Activated CD4-positive, alpha-beta T cell treated with anti-CD3 and anti-CD28 coated beads for 4 hours (primary cell): ENCODE results near the gene PDE1C.

Experiments used
- DNase-seq, 2 donors: peaks; one replicate each; pipeline ENCODE4 v3.0.0-alpha.2; 2020

Gene PDE1C

DNA sequence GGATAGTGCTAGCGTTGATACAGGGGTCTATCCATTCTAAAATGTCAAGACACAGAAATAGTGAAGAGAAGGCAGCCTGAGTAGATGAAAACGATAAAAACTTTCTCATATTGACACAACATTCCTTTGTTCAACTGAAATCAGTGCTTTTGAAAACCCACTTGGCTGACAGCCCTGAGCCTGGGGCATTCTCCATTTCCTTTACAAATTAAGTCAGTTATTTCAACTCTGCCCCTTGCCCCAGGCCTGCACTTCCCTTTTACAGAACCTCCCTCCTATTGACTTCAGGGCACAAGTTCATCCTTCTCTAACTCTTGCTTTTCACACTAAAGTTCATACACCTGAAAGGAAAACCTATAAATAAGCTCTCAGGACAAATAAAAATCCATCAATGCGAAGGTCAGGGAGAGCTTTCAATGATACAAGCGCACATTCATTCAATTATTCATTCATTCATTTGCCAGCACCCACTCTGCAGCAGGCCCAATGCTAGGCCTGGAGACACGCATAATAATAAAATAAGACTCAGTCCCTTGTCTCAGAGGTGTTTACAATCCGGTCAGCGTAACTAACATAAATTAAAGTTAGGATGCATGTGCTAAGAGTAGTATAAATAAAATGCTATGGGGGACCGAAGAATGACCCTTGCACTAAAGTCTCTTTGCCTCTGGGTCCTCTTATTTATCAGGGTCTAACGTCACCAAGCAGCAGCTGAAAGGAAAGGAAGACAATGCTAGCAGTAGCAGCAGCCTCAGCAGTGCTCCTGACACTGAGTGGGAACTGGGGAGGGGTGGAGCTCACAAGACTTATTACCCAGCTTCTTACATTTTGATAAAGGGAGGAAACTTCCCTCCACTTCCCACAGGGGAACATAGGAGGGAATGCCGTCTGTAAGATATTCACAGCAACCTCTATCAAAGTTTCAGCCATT, 134.8 kb downstream of the PDE1C start:
- no peak for DNase-seq

DNA sequence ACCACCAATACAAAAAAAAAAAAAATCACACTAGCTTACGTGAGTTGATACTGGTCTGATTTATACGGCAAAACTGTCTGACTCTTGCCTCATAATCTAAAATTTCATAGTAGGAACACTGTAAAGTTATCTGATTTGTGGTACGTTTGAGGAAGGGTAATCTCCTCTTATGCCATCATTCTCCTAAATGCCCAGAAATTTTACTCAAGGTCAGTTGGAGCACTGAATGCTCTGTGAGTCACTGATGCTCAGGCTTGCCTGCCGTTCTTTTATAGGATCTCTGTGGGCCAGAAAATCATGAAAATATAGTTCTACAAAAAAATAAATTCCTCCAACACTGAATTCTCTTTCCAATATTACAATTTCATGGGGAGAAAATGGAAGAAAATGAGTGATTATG, 135.7 kb downstream of the PDE1C start:
- no peak for DNase-seq

DNA sequence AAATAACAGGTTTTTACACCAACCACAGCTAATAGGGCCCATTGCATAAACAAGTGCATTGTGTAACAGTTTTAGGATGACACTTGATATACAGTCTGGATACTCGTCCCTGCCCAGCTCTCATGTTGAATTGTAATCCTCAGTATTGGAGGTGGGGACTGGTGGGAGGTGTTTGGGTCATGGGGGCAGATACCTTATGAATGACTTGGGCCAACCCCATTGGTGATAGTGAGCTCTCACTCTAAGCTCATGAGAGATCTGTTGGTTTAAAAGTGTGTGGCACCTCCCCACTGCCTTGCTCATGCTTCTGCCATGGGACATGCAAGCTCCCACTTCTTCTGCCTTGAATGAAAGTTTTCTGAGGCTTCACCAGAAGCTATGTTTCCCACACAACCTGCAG, 136.7 kb downstream of the PDE1C start:
- DNase-seq, result no peak

DNA sequence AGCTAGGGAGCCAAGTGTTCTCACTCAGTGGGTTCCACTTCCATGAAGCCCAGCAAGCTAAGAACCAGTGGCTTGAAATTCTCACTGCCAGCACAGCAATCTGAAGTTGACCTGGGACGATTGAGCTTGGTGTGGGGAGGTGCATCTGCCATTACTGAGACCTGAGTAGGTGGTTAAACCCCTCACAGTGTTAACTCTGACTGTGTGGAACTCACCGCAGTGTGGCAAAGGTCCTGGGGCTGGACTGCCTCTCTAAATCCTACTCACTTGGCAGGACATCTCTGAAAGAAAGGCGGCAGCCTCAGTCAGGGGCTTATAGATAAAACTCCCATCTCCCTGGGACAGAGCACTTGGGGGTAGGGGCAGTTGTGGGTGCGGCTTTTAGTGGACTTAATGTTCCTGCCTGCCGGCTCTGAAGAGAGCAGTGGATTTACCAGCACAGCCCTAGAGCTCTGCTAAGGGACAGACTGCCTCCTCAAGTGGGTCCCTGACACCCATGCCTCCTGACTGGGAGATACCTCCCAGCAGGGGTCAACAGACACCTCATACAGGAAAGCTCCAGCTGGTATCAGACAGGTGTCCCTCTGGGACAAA, 143.1 kb downstream of the PDE1C start:
- DNase-seq, result no peak

DNA sequence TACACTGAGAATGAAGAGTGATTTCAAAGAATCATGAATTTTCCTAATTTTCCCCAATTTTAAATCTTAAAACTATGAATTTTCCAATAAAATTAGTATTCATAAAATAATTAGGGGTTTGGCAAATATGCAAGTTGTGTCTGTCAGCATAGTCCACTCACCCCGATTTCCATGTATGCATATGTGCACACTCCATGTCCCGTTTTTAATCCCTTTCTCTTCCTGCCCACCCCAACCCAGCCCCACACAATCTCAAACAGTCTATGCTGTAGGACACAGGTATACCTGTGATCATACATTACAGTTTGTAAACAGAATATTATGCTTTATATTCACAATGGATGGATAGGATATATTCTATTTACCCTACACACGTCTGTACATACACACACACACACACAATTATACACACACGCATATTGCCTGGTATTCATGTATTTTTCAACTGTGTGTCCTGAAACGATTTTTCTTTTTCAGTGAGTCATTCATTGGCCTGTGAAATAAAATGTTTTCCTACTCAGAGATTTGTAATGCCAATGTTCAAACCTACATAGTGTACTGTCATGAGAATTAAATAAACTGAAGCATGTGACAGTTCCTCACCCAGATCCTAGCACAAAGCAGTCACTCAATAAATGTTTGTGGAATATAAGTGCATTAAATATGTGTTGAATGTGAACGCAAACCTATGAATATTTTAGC, 144.3 kb downstream of the PDE1C start:
- DNase-seq, result no peak

DNA sequence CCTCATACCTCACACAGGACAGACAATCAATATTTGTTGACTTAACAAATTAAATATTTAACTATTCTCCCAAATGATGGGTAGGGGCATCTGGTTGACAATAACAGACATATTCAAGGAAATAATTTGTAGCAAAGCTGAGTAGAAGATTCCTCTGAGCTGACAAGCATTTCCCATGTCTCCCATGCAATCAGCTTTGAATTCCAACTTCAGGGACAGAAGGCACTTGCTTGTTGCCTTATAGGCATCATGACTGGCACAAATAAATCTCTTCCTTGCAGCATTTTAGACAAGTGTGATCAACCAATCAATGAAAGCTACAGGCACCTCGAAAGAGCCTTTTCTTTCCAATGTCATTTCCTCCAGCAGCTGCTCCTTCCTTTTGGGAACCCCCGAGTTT, 146.0 kb downstream of the PDE1C start:
- no peak for DNase-seq

DNA sequence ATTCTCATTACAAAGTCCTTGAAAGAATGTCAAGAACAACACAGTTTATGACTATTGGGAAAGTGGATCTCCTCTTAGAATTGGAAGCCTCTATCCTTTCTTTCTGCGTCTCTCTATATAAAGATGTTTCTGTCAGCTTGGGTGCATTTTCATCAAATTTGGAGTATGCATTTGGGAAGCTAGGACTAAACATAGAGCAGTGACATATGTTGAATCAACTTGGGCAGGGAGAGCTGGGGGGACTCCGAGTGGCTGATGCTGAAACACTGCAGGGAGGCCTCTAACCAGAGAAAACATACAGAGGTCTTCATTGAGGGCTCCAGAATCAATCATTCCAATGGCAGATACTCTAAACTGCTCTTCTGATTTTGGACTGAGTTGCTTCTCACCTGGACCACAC, 147.4 kb downstream of the PDE1C start:
- no peak for DNase-seq

DNA sequence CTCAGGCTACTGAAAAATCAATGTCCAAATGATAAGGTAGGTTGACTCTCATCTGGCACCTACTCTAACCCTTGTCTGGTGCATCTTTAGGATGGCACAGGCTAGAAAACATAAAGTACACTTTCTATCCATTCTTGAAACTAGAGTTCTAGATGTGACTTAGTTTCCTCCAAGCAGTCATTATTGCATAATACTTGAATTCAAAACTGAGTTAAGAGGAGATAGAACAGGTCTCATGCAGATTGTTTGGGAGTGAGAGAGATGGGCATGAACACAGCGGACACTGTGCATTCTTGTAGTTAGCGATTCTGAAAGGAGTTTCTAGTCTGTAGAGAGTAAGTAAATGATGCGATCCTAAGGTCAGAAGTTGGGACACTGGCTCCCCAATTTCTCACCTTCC, 149.2 kb downstream of the PDE1C start:
- no peak for DNase-seq

DNA sequence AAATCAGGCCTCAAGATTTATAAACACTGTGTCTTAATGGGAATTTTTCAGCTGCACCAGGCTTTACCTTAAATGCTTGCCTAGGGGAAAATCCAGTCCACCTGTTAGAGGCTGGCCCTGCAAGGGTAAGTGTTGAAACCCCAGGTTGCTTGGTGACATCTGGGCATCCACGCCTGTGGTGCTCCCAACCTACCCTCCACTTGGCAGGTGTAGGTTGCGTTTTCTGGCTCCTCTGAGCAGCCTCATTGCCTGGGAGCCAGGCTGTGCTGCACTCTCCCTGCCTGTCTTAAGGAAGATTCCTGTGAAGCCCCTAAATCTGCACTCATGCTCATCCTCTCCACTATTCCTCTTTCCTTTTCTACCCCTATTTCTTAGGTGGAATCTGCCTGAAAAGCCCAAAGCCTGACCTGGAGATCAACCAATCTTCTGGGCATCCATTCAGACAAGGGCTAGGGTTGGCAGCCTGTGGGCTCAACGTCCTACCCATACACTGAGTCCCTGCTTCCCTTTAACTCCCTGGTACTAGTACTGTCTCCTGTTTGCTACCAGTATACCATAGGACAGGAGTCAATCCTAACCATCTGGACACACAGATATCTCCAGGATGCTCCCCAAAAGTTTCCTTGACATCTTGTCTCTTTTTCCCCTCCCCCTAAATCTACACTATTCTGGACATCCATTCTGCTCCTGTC, 150.4 kb downstream of the PDE1C start:
- no peak for DNase-seq

DNA sequence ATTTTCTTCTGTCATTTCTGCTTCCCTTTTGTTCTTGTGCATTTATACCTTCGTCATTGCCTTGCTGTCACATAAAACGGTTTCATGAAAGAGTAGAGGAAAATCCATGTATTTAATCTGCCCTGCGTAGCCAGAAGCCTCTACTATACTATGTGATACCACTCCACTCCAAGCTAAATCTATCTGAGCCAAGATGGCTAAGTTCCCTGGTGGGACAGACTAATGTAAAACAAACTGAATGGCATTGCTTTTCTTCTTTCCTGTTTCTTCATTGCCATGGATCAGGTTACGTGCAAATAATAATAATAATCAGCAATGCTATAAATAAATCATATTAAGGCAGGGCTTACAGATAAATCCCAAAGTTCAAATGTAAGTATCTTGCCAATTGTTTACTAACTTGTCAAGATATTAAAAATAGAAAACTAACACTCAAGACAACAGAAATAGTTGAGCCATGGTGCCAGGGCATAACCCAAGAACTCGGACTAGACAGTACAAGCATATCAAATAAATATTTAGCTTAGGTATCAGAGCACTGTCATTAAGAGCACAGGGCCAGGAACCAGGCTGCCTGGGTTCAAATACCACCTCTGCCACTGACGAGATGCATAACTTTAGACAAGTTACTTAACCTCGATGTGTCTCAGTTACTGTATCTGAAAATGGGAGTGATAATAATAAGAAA, 151.4 kb downstream of the PDE1C start:
- DNase-seq, result no peak

DNA sequence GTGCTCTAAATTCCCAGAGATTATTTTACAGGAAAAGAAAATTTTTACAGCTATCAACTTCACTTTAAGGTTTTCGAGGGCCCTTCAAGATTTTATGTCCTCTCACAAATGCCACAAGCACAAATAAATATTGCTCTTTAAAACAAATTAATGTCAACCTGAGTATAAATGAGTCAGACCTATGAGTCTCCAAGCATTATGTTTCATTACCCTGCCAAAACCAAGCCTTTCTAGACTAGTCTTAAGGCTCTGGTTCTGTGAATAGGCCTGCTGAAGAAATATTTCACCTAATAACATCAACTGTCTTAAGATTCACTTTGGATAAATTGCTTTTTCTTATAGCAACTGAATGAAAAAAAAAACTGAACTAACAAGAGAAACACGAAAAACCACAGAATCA, 153.0 kb downstream of the PDE1C start:
- DNase-seq, result no peak

DNA sequence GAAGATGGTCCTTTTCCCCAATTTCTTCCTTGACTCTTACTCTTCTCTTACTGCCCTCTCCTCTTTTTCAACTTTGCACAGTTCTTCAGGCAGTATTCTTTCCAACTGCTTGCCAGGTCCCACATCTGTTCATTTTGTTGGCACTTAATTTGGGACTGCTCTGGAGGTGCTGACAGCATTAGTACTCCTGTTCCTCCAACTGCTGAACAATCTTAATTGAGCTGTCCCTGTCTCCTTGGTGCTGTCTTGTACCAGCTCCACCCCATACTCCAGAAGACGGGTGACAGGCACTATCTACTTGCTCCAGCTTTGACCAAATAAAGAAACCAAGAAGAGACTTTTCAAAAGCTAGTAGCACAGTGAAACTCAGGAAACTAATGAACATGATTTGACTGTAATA, 160.0 kb downstream of the PDE1C start:
- DNase-seq, result no peak

DNA sequence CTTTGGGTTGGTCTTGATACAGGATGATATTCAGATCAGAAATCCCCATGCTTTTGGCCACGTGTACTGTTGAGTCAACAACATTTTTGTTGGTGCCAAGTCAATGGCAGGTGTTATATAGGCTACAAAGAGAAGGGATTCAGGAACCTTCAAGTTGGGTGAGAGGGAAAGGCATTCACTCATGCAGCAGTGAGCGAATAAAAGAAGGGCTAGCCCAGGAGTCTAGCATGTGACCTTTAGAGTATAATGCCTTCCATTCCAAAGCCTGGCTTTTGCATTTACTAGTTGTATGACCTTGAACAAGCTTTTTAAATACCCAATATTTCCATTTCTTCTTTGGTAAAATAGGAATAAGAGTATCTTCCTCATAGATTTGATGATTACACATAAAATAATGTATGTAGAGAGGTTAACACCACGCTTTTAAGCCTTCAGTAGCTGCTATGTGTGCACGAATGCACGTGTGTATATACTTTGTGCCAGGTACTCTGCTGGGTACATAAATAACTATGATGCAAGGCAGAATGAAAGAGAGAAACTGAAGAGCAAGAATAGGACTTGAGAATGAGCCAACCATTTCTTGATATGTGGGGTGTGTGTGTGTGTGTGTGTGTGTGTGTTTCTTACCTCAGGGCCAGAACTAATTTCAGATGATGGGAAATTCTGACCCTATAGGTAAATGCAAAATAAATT, 163.6 kb downstream of the PDE1C start:
- no peak for DNase-seq

DNA sequence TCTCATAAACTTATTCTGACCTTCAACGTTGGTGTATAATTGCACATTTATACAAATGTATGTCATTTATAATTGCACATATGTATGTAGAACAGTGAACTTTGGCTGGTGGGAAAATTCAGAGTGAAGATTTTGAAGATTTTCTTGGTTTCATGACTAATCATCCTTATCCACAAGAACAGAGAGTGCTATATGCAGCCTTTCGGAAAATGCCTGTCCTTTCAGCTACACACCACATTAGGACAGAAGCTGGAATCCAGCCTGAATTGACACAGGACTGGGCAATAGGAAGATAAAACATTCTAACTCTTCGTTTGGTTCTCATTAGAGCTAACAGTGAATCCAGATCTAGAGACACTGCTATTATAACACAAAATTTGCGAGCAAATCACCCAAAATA, 166.2 kb downstream of the PDE1C start:
- no peak for DNase-seq

DNA sequence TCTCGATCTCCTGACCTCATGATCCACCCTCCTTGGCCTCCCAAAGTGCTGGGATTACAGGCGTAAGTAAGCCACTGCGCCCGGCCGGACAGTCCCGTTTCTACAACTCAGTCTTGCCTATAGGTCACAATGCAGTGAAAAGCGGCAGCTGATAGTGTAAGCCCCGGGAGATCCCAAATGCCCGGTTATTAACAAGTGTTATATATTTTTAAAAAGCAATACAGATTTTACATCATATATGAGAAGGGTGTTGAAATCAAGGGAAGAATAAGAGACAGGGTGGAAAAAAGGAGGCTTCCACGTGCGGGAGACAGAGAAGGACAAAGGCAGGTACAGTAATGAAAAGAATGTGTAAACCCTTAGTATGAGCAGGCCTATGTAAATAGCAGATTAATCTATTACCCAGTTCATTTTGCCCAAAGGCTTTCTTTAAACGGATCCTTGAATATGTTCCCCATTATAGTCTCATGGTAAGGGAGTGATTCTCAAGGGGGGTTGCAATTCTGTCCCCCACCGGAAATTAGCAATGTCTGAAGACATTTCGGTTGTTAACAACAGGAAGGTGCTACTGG, 170.8 kb downstream of the PDE1C start:
- DNase-seq, result no peak

DNA sequence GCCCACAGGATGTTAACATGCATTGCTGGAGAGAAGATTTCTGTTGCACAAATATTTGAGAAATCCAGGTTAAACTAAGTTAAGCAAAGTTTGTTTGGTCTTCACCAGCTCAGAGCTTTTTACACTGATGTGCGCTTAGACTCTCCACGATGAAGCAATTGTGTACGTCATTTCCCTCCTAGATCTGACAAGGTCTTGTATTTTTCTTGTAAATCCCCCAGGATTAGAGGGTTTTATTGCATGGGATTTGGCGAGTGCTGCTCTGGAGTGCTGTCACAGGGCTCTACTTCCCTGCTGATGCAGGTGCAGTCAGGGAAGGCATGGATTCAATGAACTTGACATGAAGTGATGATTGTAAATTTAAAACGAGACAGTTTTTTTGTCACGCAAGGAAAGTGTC, 173.3 kb downstream of the PDE1C start:
- no peak for DNase-seq

DNA sequence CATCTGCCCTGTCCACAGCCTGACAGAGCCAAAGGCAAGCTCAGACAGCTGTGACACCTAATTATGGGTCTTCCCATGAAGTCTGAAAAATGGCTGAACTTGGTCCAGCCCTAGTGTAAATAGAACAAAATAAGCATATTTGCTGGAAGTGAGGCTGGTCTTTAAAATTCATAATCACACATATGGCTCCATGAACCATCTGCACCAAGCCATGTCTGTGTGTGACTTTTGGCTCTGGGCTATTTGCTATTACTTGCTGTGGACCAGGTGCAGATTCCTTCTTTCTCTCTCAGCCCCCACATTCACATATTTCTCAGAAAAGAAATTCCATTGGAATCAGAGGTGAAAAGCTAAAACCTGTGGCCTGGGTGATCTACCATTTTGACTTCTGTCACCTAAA, 175.9 kb downstream of the PDE1C start:
- no peak for DNase-seq

DNA sequence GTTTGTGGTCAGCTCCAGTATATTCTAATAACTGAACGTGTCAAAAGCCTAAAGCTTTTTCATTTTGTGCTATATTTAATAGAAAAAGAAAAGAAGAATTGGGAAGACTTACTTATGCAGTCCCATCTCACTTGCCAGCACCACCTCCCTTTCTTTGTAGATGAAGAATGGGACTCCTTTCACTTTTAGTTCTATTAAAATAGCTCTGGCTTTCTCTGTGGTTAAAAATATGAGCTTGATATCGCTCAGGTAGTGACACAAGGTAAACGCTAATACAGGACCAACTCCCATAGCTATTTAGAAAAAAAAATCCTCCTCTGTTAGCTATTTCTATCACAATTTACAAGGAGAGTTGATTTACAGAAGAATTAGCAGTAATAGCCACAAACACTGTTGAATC, 176.8 kb downstream of the PDE1C start:
- DNase-seq, result no peak

DNA sequence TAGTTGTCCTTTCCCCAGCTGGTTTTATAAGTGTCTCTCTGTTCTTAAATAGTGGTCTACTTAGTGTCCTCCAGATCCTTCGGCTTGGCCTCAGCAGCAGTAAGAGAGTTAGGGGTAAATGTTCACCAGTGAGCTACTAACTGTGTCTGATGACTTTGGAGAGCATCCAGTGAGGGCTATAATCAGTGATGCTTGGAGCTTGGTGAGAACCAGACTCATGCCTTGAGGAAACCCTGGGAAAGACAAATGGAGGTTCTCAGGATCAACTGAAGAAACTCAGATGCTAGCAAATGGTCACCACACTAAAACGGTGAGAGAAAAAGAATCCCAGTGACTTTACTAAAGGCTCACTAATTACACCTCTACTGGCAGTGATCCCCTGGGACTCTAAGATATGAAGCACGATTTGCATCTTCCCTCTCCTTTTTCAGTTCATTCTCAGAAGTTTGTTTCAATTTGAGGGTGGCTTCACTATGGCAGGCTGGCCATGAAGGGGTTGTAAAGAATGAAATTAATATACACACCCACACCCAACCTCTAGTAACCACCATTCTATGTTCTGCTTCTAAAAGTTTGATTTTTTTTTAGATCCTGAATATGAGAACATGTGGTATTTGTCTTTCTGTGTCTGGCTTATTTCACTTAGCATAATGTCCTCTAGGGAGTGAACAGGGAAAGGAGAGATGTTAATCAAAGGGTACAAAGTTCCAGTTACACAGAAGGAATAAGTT, 177.9 kb downstream of the PDE1C start:
- DNase-seq, result no peak

DNA sequence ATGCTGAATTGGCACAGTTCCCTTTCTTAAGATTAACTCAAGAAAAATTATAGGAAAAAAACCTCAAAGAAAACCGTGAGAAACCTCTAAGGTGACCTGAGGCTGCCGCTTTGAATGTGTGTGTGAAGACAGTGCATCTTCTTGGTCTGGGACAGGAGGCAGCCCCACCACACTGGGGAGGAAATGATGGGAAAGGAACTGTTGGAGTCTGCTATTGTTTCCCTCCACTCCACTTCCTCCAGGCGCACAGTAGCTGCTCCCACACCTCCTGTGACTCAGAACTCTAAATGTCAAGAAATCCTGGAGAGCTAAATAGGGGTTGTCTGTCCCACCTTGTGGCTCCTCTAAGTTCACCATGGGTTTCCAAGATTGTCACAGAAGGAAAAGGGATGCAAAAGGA, 179.4 kb downstream of the PDE1C start:
- DNase-seq, result no peak

DNA sequence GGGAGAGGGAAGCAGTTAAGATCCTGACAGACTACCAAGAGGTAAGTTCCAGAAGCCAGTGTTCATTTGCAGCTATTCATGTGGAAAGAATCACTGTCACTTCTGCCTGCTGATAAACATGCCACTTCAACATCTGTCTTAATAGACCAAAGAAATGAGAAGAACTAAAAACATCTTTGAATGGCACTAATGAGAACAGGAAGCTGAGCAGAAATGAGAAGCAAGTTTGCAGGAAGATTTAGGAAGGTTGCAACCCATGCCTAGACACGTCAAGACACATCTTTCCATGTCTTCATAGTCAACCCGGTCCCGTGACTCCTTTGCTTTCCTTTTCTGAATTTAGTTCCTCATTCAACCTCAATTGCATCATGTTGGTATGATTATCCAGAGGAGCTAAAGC, 180.0 kb downstream of the PDE1C start:
- no peak for DNase-seq
